T follicular helper cell (primary cell): ENCODE data around the gene CSMD2.

ENCODE experiments used
- DNase-seq: peaks from one replicate; pipeline ENCODE4 v3.0.0-alpha.2; 2020; ENCODE audit warnings: low read depth

CSMD2 gene

DNA sequence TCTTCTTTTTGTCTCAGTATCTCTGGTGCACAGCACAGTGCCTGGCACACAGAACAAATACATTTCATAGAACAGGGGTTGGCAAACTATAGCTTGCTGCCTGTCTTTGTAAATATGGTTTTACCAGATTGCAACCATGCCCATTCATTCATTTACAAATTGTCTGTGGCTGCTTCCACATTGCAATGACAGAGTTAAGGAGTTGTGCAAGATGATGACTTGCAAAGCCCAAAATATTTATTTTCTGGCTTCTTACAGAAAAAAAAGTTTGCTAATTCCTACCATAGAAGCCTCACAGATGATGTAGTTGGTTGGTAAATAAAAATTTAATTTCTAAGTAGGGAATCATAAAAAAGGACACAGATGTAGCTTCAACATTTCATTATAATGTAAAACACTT, 312.3 kb downstream of the CSMD2 start:
- DNase-seq: no peak

DNA sequence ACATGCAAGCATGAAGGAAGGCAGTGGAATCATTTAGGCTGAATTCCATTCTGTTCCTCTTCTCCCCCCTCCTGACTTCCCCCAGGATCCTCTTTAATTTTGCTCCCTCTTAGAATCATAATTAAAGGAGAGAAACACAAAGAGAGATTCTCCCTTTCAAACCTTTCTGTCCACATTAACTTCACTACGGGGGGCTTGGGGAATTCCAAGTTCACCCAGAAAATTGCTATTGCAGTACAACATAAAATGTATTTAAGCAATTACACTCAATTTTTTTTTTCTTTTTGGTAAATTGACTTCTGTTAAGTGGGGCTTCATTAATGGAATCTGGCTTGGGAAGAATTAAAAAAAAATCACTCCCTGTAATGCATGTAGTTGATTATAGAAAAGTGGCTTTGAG, 314.5 kb downstream of the CSMD2 start:
- DNase-seq: no peak

DNA sequence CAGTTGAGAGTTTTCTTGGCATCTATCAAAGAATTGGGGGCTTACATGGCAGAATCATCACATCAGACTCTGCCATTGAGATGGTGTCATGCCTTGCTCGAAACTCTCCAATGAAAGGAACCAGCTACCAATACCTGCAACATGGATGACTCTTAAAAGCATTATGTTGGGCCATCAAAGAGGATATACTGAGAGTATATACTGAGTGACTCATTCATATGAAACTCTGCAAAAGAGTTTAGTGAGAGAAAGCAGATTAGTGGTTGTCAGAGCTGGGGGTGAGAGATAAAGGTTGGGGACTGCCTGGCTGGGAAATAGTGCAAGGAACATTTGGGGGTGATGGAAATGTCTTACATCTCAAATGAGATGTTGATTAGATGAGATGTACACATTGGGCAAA, 315.8 kb downstream of the CSMD2 start:
- DNase-seq: no peak

- no peak for DNase-seq
These were observed 316.7 kb downstream of the CSMD2 start for GRCh38 chr1:33848205-33848937.

DNA sequence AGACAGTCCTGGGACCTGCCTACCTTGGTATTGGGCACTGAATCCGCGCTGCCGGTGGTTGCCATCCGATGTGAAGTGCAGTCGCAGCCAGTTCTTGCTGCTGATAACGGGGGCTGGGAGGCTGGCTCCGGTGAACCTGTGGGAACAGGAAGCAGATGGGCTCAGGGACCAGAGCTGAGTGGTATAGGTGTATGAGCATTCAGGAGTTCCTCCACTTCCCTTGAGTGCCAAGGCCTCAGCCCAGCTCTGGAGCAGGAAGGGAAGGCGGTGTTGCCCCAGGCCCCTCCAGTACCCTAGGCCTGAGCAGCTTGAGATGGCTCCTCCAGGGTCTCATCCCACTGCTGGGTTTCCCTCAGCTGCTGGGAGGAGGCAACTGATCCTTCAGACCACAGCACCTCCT, 318.2 kb downstream of the CSMD2 start:
- DNase-seq: no peak

DNA sequence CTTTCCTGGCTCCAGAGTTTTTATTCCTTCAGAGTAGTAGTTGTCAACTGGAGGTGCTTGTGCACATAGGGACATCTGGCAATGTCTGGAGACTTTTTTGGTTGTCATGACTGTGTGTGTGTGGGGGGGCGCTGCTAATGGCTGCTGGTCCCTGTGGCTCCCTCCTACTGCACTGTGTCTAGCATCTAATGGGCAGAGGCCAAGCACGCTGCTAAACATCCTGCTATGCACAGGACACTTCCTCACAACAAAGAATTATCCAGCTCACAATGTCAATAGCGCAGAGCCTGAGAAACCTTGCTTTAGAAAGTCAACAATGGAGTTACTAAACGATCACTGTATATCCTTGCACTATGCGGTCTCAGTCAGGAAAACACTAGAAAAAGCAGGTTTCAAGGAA, 320.9 kb downstream of the CSMD2 start:
- no peak for DNase-seq

- no peak for DNase-seq
These were observed 322.7 kb downstream of the CSMD2 start for GRCh38 chr1:33842348-33842747.

DNA sequence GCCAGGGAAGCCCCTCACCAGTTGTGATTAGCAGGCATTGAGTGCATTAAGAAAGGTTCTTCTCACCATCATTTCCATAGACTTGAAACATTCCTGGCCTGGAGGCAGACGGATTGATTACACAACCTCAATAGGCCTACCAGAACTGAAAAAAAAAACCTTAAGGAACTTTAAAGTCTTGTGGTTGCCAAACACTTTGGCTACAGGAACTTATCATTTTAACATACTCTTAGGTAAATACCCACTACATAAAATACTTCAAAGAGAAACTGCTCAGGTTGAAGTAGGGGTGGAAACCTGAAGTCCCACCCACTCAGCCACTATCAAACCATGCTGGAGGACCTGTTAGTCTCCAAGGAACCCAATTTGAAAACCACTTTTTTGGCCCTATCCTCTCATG, 323.5 kb downstream of the CSMD2 start:
- DNase-seq: no peak

DNA sequence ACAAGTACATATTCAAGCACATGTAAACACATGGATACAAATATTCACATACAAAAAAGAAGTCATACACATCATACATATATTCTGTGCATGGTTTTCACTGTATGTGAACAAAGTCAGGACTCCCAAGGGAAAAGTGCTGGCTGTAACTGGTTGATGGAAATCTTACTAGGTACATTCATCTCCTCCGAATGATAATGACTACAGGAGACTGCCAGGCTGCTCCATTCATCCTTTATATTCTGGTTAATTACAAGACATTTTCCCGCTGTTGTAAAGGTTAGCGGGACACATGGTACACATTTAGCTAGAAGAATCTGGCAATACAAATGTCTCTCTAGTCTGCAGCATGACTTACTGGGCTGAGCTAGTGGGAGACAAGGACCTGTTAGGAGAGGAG, 327.4 kb downstream of the CSMD2 start:
- no peak for DNase-seq

- no peak for DNase-seq
These were observed 328.1 kb downstream of the CSMD2 start for GRCh38 chr1:33836911-33837310.

GRCh38 chr1:33828654-33829053, 336.4 kb downstream of the CSMD2 start:
- no peak for DNase-seq

DNA sequence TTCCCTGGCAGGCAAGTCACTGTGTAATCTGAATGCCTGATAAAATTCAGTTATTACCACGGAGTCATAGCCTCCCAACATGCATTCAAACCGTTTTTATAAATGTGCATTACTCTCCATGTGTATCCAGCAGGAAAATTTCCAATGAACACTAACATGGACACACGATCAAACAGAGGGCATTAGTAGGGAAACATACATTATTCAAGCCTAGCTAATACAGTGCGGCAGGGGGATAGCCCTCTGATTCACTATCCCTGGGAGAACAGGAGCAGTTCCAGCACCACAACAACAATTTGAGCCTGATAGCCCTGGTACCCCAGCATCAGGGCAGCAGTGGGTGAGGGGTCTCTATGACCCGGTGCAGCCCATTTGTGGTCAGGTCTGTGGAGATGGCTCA, 337.0 kb downstream of the CSMD2 start:
- no peak for DNase-seq

DNA sequence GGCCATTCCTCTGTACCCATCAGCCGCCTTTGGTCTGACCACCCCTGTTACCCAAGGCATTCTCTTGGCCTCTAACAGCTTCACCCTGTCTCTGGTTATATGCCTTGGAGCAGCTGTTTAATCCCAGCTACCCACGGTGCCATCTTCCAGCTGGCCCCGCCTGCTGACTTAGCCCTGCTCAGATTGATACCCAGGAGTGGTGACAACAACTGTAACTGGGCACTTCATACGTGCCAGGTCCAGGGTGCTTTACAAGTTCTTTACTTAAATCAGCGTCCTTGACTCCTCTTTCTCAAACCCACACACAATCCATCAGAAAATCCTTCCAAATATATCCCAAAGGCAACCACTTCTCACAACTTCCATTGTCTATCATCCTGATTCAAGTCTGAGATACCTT, 338.3 kb downstream of the CSMD2 start:
- no peak for DNase-seq

GRCh38 chr1:33826311-33826710, 338.7 kb downstream of the CSMD2 start:
- no peak for DNase-seq

DNA sequence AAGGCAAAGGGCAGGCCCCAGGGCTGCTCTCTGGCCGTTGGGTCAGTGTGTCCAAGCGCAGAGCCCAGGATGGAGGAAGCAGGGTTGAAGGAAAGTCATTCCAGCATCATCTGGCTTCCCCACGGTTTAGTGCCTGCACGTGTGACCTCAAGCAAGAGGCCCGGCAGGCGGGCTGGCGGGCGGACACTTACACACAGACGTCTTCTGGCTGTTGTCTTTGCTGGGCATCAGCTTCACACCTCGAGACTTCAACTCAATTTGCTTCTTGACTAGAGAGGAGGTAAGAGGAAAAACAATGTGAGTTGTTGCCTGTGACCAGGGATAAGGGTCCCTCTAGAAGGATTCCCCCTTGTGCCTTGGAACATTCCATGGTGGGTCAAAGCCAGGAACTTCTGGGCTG, 339.5 kb downstream of the CSMD2 start:
- DNase-seq: no peak

DNA sequence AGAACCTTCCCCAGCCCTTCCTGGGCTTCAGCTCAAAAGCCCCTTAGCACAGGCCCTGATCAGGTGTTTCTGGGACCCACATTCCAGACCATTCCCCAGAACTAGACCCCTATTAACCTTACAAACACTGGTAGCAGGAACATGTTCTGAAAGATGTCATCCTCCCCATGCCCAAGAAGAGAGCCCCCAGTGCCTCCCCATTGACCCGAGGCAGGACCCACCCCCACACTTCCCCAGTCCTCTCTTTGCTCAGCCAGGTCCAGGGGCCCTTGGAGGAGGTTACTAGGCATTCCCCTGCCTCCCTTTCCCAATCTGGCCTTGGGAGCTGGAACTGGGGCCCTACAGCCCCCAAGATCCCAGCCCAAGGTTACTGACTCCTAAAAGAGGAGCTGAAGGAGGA, 340.1 kb downstream of the CSMD2 start:
- no peak for DNase-seq

GRCh38 chr1:33824321-33824720, 340.7 kb downstream of the CSMD2 start:
- DNase-seq: no peak

DNA sequence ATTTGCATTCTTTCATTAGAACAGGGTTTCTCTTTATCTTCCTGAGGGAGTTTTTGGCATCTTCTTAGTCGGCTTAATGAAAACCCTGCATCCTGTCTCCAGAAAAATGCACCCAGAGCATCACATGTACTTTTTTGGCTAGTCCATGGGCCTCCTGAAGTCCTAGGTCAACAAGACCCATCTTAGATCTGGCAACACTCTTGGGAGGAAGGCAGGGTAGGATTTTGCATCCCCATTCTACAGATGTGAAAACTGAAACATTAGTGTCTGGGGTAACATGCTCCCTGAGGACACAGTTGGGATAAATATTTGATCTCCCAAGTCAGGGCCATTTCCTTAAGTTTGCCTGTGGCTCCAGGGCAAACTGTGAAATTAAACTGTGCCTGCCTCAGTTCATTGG, 341.2 kb downstream of the CSMD2 start:
- no peak for DNase-seq

DNA sequence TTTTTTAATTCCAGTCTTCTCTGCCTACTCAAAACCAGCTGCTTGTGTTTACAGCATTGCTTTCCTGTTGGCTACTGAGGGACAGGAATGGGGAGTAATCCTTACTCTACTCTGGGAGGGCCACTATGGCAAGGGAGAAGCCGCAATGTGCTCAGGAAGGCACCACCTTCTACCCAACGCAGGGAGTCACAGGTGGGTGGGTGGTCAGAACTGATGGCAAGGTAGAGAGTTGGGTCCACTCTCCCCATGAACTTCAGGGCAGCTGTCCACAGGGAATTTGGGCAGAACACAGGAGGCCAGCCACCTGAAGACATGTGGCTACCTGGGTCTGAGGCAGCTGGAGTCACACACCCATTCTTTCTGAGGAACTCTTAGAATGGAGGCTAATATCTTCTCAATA, 341.6 kb downstream of the CSMD2 start:
- no peak for DNase-seq

GRCh38 chr1:33822396-33822795, 342.6 kb downstream of the CSMD2 start:
- no peak for DNase-seq

GRCh38 chr1:33821291-33821690, 343.7 kb downstream of the CSMD2 start:
- DNase-seq: no peak

DNA sequence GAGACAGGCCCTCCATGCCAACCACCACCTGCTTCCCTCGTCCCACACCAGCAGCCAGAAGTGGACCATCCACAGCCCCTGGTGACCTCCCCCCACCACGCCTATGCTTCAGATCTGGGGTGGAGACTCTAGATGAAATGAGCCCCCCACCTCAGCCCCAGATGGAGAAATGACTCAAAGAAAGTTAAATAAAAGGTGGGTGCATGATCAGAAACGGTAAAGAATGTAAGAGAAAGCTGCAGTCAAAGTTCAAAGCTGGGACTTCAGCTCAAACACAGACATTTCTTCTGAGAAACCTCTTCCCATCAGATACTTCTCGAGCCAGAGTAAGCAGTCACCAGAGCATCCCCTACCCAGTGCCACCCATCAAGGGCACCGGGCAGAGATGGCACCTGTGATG, 344.2 kb downstream of the CSMD2 start:
- DNase-seq: no peak

DNA sequence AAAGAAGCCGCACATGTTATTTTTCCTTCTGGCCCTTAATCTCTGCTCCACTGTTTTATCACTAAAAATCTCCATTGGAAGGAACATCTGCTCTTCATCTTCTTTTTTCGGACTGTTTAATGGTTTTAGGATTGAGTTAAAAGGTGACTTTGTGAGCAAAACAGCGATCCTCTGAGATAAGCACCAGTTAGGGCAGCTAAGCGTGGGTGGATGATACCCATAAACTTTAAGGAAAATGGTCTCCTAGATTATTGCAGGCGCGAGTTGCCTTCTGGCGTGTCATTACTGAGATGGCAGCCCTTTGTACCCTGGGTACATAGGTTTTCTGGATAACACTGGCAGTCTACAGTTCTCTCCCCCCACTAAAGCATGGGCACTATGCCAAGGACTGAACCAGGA, 345.1 kb downstream of the CSMD2 start:
- DNase-seq: no peak

DNA sequence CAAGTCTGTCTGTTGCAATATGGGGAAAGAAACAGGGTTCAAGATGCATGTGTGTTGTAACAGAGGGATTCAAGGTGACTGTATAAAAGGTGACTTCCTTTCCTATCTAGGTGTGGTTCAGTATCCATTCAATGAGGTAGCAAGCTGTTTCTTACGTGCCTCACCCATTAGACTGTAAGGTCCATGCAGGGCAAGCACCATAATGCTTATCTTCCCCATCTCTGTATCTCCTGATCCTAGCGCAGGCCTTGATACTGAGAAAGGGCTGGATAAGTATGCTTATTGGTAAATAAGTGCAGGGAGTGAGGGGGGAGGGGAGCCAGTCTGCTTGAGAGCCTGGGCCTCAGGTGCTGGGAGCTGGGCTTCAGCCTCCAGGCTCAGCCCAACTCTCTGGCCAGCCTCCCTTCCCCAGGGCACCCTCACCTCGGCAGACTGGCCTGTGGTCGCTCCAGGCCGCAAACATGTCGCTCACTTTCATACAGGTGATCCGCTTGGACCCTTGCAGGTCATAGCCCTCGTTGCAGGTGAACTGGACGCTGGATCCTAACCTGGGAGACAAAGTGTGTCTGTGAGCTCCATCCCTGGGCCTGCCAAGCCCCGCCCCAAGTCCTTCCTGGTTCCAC, 345.6 kb downstream of the CSMD2 start:
- no peak for DNase-seq
